ENCODE data around the gene CNTNAP5.
"Not testable (repeated sequence)": the region's sequence is repeated elsewhere in the genome, so short reads cannot be mapped to it uniquely, and the experiment has no call there.

Gene CNTNAP5

DNA sequence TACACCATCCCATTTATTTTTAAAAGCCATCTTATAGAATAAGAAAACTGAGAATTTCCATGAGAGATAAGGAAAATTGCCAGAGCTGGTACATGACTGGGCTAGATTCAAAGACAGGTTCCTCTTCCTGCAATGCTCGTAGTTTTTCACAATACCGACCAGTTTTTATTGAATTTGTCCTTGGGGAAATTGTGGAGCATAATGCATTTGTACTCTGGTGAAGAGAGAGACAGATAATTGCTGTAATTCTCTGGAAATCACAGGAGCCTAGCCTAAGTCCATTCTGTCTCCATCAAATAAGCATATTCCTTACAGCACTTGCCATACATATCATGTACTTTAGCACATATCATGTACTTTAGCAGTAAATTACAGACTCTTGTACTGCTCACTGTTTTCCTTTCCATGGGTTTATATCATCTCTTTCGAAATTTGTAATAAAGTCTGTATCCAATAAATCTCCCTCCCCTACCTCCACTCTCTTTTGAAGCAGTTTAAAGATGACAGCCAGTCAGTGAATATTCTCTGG lies 355.2 kb downstream of the CNTNAP5 start:
- TF ChIP-seq, protein P1, sequence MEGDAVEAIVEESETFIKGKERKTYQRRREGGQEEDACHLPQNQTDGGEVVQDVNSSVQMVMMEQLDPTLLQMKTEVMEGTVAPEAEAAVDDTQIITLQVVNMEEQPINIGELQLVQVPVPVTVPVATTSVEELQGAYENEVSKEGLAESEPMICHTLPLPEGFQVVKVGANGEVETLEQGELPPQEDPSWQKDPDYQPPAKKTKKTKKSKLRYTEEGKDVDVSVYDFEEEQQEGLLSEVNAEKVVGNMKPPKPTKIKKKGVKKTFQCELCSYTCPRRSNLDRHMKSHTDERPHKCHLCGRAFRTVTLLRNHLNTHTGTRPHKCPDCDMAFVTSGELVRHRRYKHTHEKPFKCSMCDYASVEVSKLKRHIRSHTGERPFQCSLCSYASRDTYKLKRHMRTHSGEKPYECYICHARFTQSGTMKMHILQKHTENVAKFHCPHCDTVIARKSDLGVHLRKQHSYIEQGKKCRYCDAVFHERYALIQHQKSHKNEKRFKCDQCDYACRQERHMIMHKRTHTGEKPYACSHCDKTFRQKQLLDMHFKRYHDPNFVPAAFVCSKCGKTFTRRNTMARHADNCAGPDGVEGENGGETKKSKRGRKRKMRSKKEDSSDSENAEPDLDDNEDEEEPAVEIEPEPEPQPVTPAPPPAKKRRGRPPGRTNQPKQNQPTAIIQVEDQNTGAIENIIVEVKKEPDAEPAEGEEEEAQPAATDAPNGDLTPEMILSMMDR (IDR thresholded peaks at IDR 0.05) = no peak
- Histone ChIP-seq H3K4me3 (no peak overlapping the region), H3K27ac (no peak overlapping the region)

DNA sequence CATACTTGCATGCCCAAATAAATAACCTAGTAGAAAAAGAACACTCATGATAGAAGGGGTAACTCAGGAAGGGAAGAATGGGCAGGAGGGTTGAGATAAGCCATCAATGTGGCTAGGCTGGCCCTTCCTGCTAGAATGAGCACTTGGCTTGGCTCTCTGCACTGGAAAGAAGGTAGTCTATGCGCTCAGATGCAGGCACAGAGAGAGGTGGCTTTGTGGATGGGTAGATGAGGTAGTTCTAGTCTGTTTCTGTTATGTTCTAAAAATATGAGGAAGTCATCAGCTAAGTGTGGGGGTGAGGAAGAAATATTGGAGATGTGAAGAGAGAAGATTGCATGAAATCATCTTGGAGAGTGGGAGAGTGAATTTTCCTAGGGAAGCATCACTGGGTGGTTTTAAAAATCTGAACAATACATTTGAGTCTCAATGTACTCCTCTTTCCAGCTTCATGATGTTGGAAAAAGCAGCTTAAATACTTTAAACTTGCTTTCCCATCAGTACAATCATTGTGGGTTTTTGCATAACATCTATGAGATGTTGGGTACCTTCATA lies 357.1 kb downstream of the CNTNAP5 start:
- DNase-seq (ENCODE audit: low spot score) = no peak

More for the DNA sequence above, 355.2 kb downstream of the CNTNAP5 start:
- no peak for DNase-seq (ENCODE audit: low spot score)

DNA sequence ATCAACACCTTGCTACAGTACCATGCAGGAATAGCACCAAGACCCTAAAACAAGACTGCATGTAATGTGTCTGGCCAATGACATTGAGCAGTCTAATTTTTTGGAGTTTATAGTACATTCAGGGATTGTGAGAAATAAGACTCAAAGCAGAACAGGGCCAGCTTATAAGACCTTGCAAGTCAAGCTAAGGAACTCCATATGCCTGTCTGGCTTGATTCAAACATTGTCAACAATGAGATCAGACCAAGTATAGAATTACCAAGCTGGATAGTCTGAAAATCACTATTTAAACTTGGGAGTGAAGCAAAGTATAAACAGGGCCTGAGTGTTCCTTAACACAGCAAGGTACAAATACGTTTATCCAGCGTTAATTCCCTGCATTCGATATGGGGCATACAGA lies 370.9 kb downstream of the CNTNAP5 start:
- H3K27ac ChIP-seq = no peak overlapping the region
- no peak for DNase-seq (ENCODE audit: low spot score)
- H3K4me3 ChIP-seq = no peak overlapping the region
- TF ChIP-seq, protein P1 (IDR thresholded peaks at IDR 0.05) = no peak

More for the DNA sequence above, 357.1 kb downstream of the CNTNAP5 start:
- Histone ChIP-seq H3K4me3 (no peak overlapping the region), H3K27ac (no peak overlapping the region)
- TF ChIP-seq, protein P1 (IDR thresholded peaks at IDR 0.05) = no peak

DNA sequence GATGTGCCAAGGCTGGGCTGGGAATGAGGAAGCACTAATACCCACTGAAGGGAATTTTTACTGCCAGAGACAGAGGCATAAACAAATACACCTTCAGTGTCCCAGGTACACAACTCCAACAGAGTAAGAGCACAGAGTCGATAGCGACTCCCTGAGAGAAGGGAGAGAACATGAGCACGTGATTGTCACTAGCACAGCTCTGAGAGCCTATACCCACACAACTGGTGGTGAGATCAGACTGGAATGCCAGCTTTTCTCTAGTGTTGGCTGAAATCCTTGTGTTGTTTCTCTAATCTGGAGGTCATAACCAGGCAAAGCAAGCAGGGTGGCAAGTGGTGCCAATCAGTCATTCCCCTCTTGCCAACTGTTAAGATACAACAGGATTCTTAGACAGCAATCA lies 377.2 kb downstream of the CNTNAP5 start:
- DNase-seq (ENCODE audit: low spot score) = no peak
- TF ChIP-seq, protein P1 (IDR thresholded peaks at IDR 0.05) = no peak
- H3K27ac ChIP-seq = no peak overlapping the region
- no peak overlapping the region for H3K4me3 ChIP-seq

DNA sequence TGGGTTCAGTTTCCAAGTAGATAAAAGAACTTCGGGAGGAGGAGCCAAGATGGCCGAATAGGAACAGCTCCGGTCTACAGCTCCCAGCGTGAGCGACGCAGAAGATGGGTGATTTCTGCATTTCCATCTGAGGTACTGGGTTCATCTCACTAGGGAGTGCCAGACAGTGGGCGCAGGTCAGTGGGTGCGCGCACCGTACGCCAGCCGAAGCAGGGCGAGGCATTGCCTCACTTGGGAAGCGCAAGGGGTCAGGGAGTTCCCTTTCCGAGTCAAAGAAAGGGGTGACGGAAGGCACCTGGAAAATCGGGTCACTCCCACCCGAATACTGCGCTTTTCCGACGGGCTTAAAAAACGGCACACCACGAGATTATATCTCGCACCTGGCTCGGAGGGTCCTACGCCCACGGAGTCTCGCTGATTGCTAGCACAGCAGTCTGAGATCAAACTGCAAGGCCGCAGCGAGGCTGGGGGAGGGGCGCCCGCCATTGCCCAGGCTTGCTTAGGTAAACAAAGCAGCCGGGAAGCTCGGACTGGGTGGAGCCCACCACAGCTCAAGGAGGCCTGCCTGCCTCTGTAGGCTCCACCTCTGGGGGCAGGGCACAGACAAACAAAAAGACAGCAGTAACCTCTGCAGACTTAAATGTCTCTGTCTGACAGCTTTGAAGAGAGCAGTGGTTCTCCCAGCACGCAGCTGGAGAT lies 382.9 kb downstream of the CNTNAP5 start:
- not testable (repeated sequence) for H3K4me3 ChIP-seq; H3K27ac ChIP-seq; DNase-seq (ENCODE audit: low spot score)

DNA sequence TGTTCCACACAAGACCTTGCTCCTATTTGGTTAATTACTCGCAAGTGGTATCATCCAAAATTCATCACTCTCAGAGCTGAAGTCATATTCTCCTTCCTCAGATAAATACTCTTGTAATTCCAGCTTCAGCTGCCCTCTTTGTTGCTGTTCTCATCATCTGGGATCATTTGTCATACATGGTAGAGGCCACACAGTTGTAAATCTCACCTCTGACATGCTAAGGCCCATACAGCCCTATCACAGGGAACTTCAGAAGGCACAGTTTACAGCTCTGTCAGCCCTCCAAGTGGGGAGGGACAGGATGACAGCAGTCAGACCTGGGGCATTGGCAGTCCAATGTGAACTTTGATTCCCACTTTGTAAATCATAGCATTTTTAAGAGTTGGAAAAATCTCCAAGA lies 399.0 kb downstream of the CNTNAP5 start:
- no peak for DNase-seq (ENCODE audit: low spot score)
- no peak overlapping the region for H3K27ac ChIP-seq
- TF ChIP-seq, protein P1 (IDR thresholded peaks at IDR 0.05) = no peak
- H3K4me3 ChIP-seq = no peak overlapping the region

DNA sequence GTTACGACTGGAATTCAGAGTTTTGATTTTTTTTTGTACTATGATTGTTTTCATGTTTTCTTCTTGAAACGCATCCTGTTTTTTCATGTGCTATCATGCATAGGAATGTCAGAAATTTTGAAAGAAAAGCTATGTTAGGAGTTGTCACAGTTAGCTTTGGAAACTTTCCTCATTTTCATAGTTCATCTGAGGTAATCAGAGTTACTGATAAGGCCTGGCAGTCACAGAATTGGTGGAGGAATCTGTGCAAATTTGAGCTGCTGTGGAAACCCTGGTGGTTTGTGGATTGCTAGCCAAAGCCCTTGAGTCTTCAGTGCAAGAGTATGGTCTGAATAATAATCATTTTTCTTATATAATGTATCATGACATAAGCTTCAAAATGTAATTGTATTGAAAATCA lies 401.0 kb downstream of the CNTNAP5 start:
- H3K27ac ChIP-seq = no peak overlapping the region
- no peak overlapping the region for H3K4me3 ChIP-seq
- TF ChIP-seq, protein P1 (IDR thresholded peaks at IDR 0.05) = no peak
- no peak for DNase-seq (ENCODE audit: low spot score)

Measured in coronary artery (tissue), 2 donors.